H1 (cell line): ENCODE results near the gene SLITRK1. TPM values are rescaled to one million over a fixed set of nuclear protein-coding genes. Genes with fewer than 3 reads are reported as not detected.

Experiments used
- CTCF ChIA-PET: fragments of 300-600 bp; sonication (Branson Sonifier 250); formaldehyde crosslinking; loops from one replicate; lab custom pipeline; 2021; ENCODE audit not compliant: partially characterized antibody; lab: Charles Lee
- POLR2A ChIA-PET: fragments of 300-600 bp; sonication (Branson Sonifier 250); formaldehyde crosslinking; loops from one replicate; lab custom pipeline; 2021; ENCODE audit warnings: inconsistent platforms; ENCODE audit not compliant: partially characterized antibody; lab: Charles Lee
- DNase-seq, 2 experiments: peaks; one replicate each; pipeline versions ENCODE4 v3.0.0 to v3.0.0-alpha.2; 2010 to 2022; ENCODE audit warnings: low spot score in 2 of 2, low read depth in 1 of 2, mixed read lengths in 1 of 2
- FAIRE-seq: peaks from 2 replicates; lab custom pipeline; 2011; peaks lifted over from hg19 to GRCh38; lab: Jason Lieb, UNC
- H2AFZ ChIP-seq: 2 replicates; pipeline ENCODE4 v1.8.1; 2012; ENCODE audit warnings: low read length, inconsistent platforms
- H2AK5ac ChIP-seq: 2 replicates; pipeline ENCODE4 v1.6.1; 2013; ENCODE audit warnings: low read depth, low read length
- H2BK120ac ChIP-seq: replicated peaks from 2 replicates; pipeline ENCODE3; 2013; ENCODE audit warnings: low read depth, low read length, inconsistent platforms
- H2BK12ac ChIP-seq: 2 replicates; pipeline ENCODE4 v1.6.1; 2013; ENCODE audit warnings: low read depth, low read length
- H2BK15ac ChIP-seq: 2 replicates; pipeline ENCODE4 v1.6.1; 2013; ENCODE audit warnings: low read length
- H2BK20ac ChIP-seq: 2 replicates; pipeline ENCODE4 v1.6.1; 2013; ENCODE audit warnings: low read length
- H2BK5ac ChIP-seq: 2 replicates; pipeline ENCODE4 v1.6.1; 2013; ENCODE audit warnings: low read depth, low read length
- H3K14ac ChIP-seq: 2 replicates; pipeline ENCODE4 v1.6.1; 2013; ENCODE audit warnings: inconsistent platforms; ENCODE audit not compliant: insufficient read length
- H3K18ac ChIP-seq: 2 replicates; pipeline ENCODE4 v1.6.1; 2013; ENCODE audit warnings: low read length; ENCODE audit errors: extremely low read depth
- H3K23ac ChIP-seq: 2 replicates; pipeline ENCODE4 v1.6.1; 2013; ENCODE audit warnings: inconsistent platforms; ENCODE audit not compliant: insufficient read length
- H3K23me2 ChIP-seq: 2 replicates; pipeline ENCODE4 v1.6.1; 2013; ENCODE audit warnings: low read depth, low read length
- H3K27ac ChIP-seq: 2 replicates; pipeline ENCODE4 v1.6.1; 2011; ENCODE audit warnings: low read depth, low read length, inconsistent platforms
- H3K27me3 ChIP-seq, 4 experiments: replicated peaks in 1 of 4; 1 replicate in 1 of 4; 2 replicates in 3 of 4; pipeline versions ENCODE4 v1.6.1 to v1.8.1; 2011 to 2013; ENCODE audit warnings: low read length in 3 of 4, mild to moderate bottlenecking in 3 of 4, inconsistent platforms in 2 of 4, mixed read lengths in 2 of 4, moderate library complexity in 1 of 4; ENCODE audit not compliant: control insufficient read depth in 3 of 4, insufficient read depth in 3 of 4; ENCODE audit errors: extremely low read depth in 1 of 4
- H3K36me3 ChIP-seq, 4 experiments: 2 replicates each; pipeline versions ENCODE4 v1.6.1 to v1.8.1; 2011 to 2013; ENCODE audit warnings: mild to moderate bottlenecking in 4 of 4, low read length in 3 of 4, moderate library complexity in 2 of 4, control low read depth in 1 of 4, inconsistent platforms in 1 of 4; ENCODE audit not compliant: insufficient read depth in 4 of 4, control insufficient read depth in 2 of 4
- H3K4ac ChIP-seq: replicated peaks from 2 replicates; pipeline ENCODE3; 2013; ENCODE audit warnings: low read length, low read depth, mixed read lengths, inconsistent platforms; ENCODE audit not compliant: insufficient read length
- H3K4me1 ChIP-seq, 4 experiments: replicated peaks in 1 of 4; 1 replicate in 1 of 4; 2 replicates in 3 of 4; pipeline versions ENCODE4 v1.6.1 to v1.8.1; 2011 to 2013; ENCODE audit warnings: low read length in 3 of 4, inconsistent platforms in 2 of 4, mixed read lengths in 1 of 4; ENCODE audit not compliant: insufficient read depth in 4 of 4, control insufficient read depth in 3 of 4
- H3K4me2 ChIP-seq, 2 experiments: 2 replicates each; pipeline versions ENCODE4 v1.6.1 to v1.8.1; 2011 to 2013; ENCODE audit warnings: low read depth in 2 of 2, low read length in 2 of 2, control low read depth in 1 of 2, inconsistent platforms in 1 of 2, mild to moderate bottlenecking in 1 of 2; ENCODE audit not compliant: insufficient read depth in 1 of 2
- H3K4me3 ChIP-seq, 4 experiments: fragments of 200-600, 300-600 bp in 1 of 4; sonication (generic), shearing (Covaris generic), sonication (Bioruptor Twin) in 1 of 4; 2 replicates each; pipeline versions ENCODE4 v1.5.1 to v1.8.1; 2011 to 2016; ENCODE audit warnings: low read length in 4 of 4, low read depth in 3 of 4, control low read depth in 2 of 4, inconsistent platforms in 2 of 4, mild to moderate bottlenecking in 2 of 4, mixed read lengths in 1 of 4, moderate library complexity in 1 of 4; ENCODE audit not compliant: insufficient read depth in 2 of 4; ENCODE audit errors: extremely low read depth in 1 of 4
- H3K56ac ChIP-seq: replicated peaks from 2 replicates; pipeline ENCODE3; 2013; ENCODE audit warnings: low read depth, mild to moderate bottlenecking, mixed read lengths, low read length, inconsistent platforms; ENCODE audit not compliant: insufficient read length
- H3K79me1 ChIP-seq: 2 replicates; pipeline ENCODE4 v1.6.1; 2013; ENCODE audit warnings: low read depth, low read length, control low read depth
- H3K79me2 ChIP-seq, 2 experiments: 2 replicates each; pipeline versions ENCODE4 v1.6.1 to v1.8.1; 2012 to 2013; ENCODE audit warnings: low read length in 2 of 2, mild to moderate bottlenecking in 2 of 2, inconsistent platforms in 1 of 2; ENCODE audit not compliant: insufficient read depth in 2 of 2, control insufficient read depth in 1 of 2
- H3K9ac ChIP-seq, 4 experiments: replicated peaks in 1 of 4; 1 replicate in 1 of 4; 2 replicates in 3 of 4; pipeline versions ENCODE4 v1.6.1 to v1.8.1; 2011 to 2013; ENCODE audit warnings: low read depth in 3 of 4, low read length in 3 of 4, control low read depth in 2 of 4, mild to moderate bottlenecking in 2 of 4, moderate library complexity in 2 of 4, inconsistent platforms in 1 of 4; ENCODE audit errors: extremely low read depth in 1 of 4
- H3K9me3 ChIP-seq, 2 experiments: 2 replicates each; pipeline versions ENCODE4 v1.6.1 to v1.8.1; 2012 to 2013; ENCODE audit warnings: mild to moderate bottlenecking in 2 of 2, moderate library complexity in 2 of 2, control low read depth in 1 of 2, inconsistent platforms in 1 of 2, low read depth in 1 of 2, low read length in 1 of 2, mixed read lengths in 1 of 2; ENCODE audit not compliant: insufficient read depth in 2 of 2
- H4K20me1 ChIP-seq, 2 experiments: replicated peaks in 1 of 2; 2 replicates each; pipeline versions ENCODE3 to v1.8.1; 2011 to 2013; ENCODE audit warnings: inconsistent platforms in 2 of 2, low read length in 2 of 2, mild to moderate bottlenecking in 1 of 2; ENCODE audit not compliant: insufficient read depth in 2 of 2, control insufficient read depth in 1 of 2
- H4K5ac ChIP-seq: 2 replicates; pipeline ENCODE4 v1.6.1; 2013; ENCODE audit warnings: low read length, low read depth, mixed read lengths, inconsistent platforms; ENCODE audit not compliant: insufficient read length
- H4K8ac ChIP-seq: 2 replicates; pipeline ENCODE4 v1.8.0; 2013; ENCODE audit warnings: mild to moderate bottlenecking, moderate library complexity, low read length, inconsistent platforms; ENCODE audit not compliant: insufficient read depth; ENCODE audit errors: extremely low read depth
- H4K91ac ChIP-seq: replicated peaks from 2 replicates; pipeline ENCODE3; 2013; ENCODE audit warnings: low read length, mixed read lengths, inconsistent platforms; ENCODE audit not compliant: insufficient read length
- PHF8 ChIP-seq: fragments of 200-600 bp; sonication (generic); conservative IDR thresholded peaks from 2 replicates; pipeline ENCODE4 v1.7.1; 2012; ENCODE audit warnings: low read depth, mild to moderate bottlenecking, inconsistent platforms, low read length, moderate library complexity
- RBBP5 ChIP-seq: IDR thresholded peaks from 2 replicates; pipeline ENCODE4 v1.7.1; 2012; ENCODE audit warnings: low read depth, mild to moderate bottlenecking, inconsistent platforms, low read length, moderate library complexity, borderline replicate concordance
- SIRT6 ChIP-seq: IDR thresholded peaks from one replicate; pipeline ENCODE4 v1.7.1; 2012; ENCODE audit warnings: low read length, inconsistent platforms
- SP2 ChIP-seq: IDR thresholded peaks from 2 replicates; pipeline ENCODE4 v1.6.1; 2012; ENCODE audit warnings: mild to moderate bottlenecking, low read length, inconsistent platforms
- WGBS, 2 experiments: shearing (Covaris generic) in 1 of 2; methylation state at CpG; one replicate each; pipeline versions ENCODE4 v1.1.6 to v1.1.7; 2013 to 2015; ENCODE audit warnings: low lambda C conversion rate in 2 of 2, mixed read lengths in 2 of 2, inconsistent platforms in 1 of 2, low coverage in 1 of 2, missing lambda C conversion rate in 1 of 2; ENCODE audit not compliant: insufficient replicate concordance in 2 of 2, insufficient coverage in 1 of 2, insufficient read length in 1 of 2; ENCODE audit errors: extremely low coverage in 1 of 2, missing lambda C conversion rate in 1 of 2; 5-methylcytosine and 5-hydroxymethylcytosine counted together
- polyA plus RNA-seq, 7 experiments: library from polyadenylated mRNA; depleted of rRNA in 3 of 7; stranded (reverse) in 5 of 7; unstranded in 2 of 7; fragments of >200 nt in 5 of 7; fragments of 200-250 nt in 2 of 7; gene quantifications; 1 replicate in 5 of 7; 2 replicates in 1 of 7; 4 replicates in 1 of 7; pipeline versions ENCODE4 v1.2.1 to v1.2.3, GENCODE V29; 2011 to 2013; ENCODE audit warnings: missing spikeins in 2 of 7, mixed read lengths in 2 of 7
- total RNA-seq: library from RNA; stranded (reverse); fragmentation: NEBNext Ultra II Directional; extraction: Animal tissue kit (Norgen Biotek cat#: 25700); gene quantifications from 2 replicates; pipeline ENCODE4 v1.2.1, GENCODE V29; 2021
- TF ChIP-seq, protein P1 (sequence below): IDR thresholded peaks from 2 replicates; pipeline ENCODE4 v1.6.1; 2011; ENCODE audit warnings: low read length, improper control_type of control experiment

The SLITRK1 gene
- total and polyA plus RNA-seq, 2 of the 8 experiments (the other 6 are each of a cell fraction or from before 2014, with no cell fraction given) = 3.4 to 4.2 TPM

DNA sequence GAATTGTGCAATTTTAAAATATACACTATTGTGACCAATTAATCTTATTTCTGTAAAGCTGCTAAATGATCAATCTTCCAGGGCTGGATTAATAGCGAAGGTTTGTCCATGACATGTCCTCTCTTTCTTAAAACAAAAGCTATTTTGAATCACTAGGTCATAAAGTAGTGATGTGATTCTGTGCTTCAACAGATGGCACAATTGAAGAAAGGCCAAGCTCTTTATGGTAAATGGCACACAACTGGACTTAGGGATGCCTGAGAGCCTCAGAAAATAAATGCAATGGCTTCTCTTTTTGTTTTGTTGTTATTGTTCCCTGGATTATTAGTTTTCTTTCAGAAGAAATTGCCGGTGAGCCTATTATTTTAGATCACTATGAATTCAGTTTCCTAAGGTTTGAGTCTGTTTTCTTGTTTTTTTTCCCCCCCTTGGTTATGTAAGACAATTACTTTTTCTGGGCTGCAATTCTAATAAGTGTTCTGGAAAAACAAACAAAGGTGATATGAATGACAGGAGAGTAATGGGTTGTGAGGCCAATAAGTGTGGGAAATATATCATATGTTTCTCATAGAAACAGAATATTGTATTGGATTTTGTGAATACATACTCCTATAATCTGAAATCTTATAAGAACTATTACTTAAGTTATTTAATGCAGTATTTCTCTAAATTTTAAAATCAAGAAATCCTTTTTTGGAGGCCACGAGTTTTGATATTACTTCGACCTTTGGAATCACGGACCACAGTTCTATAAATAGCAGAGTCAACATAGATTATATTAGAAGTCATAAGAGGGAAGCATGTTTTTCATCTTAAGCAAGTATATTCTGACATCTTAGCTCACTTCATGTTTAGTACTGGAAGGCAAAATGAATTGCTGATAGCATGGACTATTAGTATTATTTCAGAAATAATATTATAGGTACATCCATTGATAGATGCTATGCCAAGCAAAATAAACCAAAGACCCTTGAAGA, 16.8 kb downstream of the SLITRK1 start:
- no peak for DNase-seq
- no peak for FAIRE-seq
- H3K27me3 ChIP-seq = no peaks in the 10 kb centered on the region
- TF ChIP-seq SP2 (no peak), SIRT6 (no peak), RBBP5 (no peak), PHF8 (no peak)
- TF ChIP-seq, protein P1, sequence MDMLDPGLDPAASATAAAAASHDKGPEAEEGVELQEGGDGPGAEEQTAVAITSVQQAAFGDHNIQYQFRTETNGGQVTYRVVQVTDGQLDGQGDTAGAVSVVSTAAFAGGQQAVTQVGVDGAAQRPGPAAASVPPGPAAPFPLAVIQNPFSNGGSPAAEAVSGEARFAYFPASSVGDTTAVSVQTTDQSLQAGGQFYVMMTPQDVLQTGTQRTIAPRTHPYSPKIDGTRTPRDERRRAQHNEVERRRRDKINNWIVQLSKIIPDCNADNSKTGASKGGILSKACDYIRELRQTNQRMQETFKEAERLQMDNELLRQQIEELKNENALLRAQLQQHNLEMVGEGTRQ = no peak

More for the DNA sequence above, 16.8 kb downstream of the SLITRK1 start:
- no peak overlapping the region for H3K4me3 ChIP-seq
- no peak overlapping the region for H4K91ac ChIP-seq
- POLR2A ChIA-PET = no interaction called here
- H4K5ac ChIP-seq = no peak overlapping the region
- H3K9ac ChIP-seq = no peak overlapping the region
- no peak overlapping the region for H2BK5ac ChIP-seq
- H3K79me1 ChIP-seq = no peaks in the 10 kb centered on the region
- no peak overlapping the region for H2BK15ac ChIP-seq
- H3K14ac ChIP-seq = no peak overlapping the region
- no peaks in the 10 kb centered on the region; a peak in 1 of 7 replicates for H3K4me1 ChIP-seq
- no peak overlapping the region for H2BK12ac ChIP-seq
- no peak overlapping the region for H3K23ac ChIP-seq
- CTCF ChIA-PET = no interaction called here
- no peak overlapping the region for H2BK120ac ChIP-seq
- no peaks in the 10 kb centered on the region for H3K36me3 ChIP-seq
- no peaks in the 10 kb centered on the region; a peak in 1 of 4 replicates for H3K9me3 ChIP-seq
- H2AFZ ChIP-seq = no peak overlapping the region
- no peaks in the 10 kb centered on the region for H4K20me1 ChIP-seq
- no peak overlapping the region for H2AK5ac ChIP-seq
- H3K27ac ChIP-seq = no peak overlapping the region
- no peak overlapping the region for H2BK20ac ChIP-seq
- no peak overlapping the region for H3K18ac ChIP-seq
- no peak overlapping the region for H3K4ac ChIP-seq
- no peaks in the 10 kb centered on the region for H3K23me2 ChIP-seq
- H3K79me2 ChIP-seq = no peaks in the 10 kb centered on the region
- WGBS, 2 experiments = 93% methylated on average over 5 of the region's 5 CpGs; no CpG with 5 or more reads in 1 of the 2 experiments
- H4K8ac ChIP-seq = no peak overlapping the region
- H3K4me2 ChIP-seq = no peak overlapping the region
- H3K56ac ChIP-seq = no peak overlapping the region
